Thoracic aorta (tissue), 2 donors: ENCODE results near the gene OBP2B. TPM values are rescaled to one million over a fixed set of nuclear protein-coding genes. Genes with fewer than 3 reads are reported as not detected.
"Not testable (repeated sequence)": the region's sequence is repeated elsewhere in the genome, so short reads cannot be mapped to it uniquely, and the experiment has no call there.

ENCODE experiments used
- ATAC-seq: fragments of 150-250 bp; one replicate; pipeline ENCODE4 v1.8.0; 2017; ENCODE audit warnings: low read depth; ENCODE audit not compliant: insufficient number of reproducible peaks, low FRiP score
- DNase-seq: peaks from one replicate; pipeline ENCODE4 v3.0.0-alpha.2; 2020; ENCODE audit warnings: low spot score
- H3K27ac ChIP-seq, 2 donors: fragments of 200-600 bp; sonication (generic); 1 replicate in 1 of 2; 2 replicates in 1 of 2; pipeline ENCODE4 v1.5.1; 2016; ENCODE audit warnings: mild to moderate bottlenecking in 2 of 2, moderate library complexity in 2 of 2
- H3K27me3 ChIP-seq: fragments of 200-600 bp; sonication (generic); replicated peaks from 2 replicates; pipeline ENCODE4 v1.6.0; 2016; ENCODE audit warnings: mild to moderate bottlenecking; ENCODE audit not compliant: insufficient read depth
- H3K36me3 ChIP-seq: fragments of 200-600 bp; sonication (generic); one replicate; pipeline ENCODE4 v1.5.1; 2016
- H3K4me1 ChIP-seq, 2 donors: fragments of 200-600 bp; sonication (generic); 1 replicate in 1 of 2; 2 replicates in 1 of 2; pipeline versions ENCODE4 v1.5.1 to v1.6.0; 2016; ENCODE audit warnings: low read depth in 2 of 2, mild to moderate bottlenecking in 1 of 2; ENCODE audit not compliant: control insufficient read depth in 1 of 2
- H3K4me3 ChIP-seq: fragments of 200-600 bp; sonication (generic); 2 replicates; pipeline ENCODE4 v1.5.1; 2016; ENCODE audit warnings: mild to moderate bottlenecking
- H3K9me3 ChIP-seq: fragments of 200-600 bp; sonication (generic); 2 replicates; pipeline ENCODE4 v1.5.1; 2016
- total RNA-seq, 2 donors: library from RNA; depleted of rRNA; stranded (reverse); fragments of >200 nt; gene quantifications; one replicate each; pipeline versions ENCODE4 v1.1.0 to v1.2.3, GENCODE V29; 2016
- TF ChIP-seq, protein P1 (sequence below): fragments of 200-600 bp; sonication (generic); IDR thresholded peaks from one replicate; pipeline ENCODE4 v1.5.1; 2019; ENCODE audit warnings: antibody characterized with exemption

The OBP2B gene, protein sequence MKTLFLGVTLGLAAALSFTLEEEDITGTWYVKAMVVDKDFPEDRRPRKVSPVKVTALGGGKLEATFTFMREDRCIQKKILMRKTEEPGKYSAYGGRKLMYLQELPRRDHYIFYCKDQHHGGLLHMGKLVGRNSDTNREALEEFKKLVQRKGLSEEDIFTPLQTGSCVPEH
- not detected for total RNA-seq

DNA sequence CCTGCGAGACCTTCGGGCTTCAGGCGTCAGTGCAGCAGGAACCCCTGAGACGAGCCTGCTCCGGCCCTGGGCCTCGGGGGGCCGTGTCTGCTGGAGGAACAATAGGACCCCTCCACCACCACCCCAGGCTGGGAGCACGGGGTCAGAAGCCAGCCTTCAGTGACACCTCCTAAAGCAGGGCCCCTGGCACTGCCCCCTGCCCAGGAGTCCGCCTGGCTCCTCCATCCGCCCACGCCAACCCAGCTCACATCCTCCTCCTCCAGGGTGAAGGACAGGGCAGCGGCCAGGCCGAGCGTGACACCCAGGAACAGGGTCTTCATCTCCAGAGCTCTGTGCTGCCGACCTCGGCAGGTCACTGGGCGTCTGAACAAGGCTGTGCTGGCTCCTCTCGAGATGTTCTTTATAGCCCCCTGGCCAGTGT lies at the start of gene OBP2B:
OBP2B (minus strand) TSS at position 371 of the 421 bp plus-strand sequence; CDS start at position 320, 51 bp downstream.
- not testable (repeated sequence) for H3K9me3 ChIP-seq, H3K4me3 ChIP-seq, H3K27ac ChIP-seq, H3K27me3 ChIP-seq, H3K4me1 ChIP-seq, DNase-seq, H3K36me3 ChIP-seq, ATAC-seq

DNA sequence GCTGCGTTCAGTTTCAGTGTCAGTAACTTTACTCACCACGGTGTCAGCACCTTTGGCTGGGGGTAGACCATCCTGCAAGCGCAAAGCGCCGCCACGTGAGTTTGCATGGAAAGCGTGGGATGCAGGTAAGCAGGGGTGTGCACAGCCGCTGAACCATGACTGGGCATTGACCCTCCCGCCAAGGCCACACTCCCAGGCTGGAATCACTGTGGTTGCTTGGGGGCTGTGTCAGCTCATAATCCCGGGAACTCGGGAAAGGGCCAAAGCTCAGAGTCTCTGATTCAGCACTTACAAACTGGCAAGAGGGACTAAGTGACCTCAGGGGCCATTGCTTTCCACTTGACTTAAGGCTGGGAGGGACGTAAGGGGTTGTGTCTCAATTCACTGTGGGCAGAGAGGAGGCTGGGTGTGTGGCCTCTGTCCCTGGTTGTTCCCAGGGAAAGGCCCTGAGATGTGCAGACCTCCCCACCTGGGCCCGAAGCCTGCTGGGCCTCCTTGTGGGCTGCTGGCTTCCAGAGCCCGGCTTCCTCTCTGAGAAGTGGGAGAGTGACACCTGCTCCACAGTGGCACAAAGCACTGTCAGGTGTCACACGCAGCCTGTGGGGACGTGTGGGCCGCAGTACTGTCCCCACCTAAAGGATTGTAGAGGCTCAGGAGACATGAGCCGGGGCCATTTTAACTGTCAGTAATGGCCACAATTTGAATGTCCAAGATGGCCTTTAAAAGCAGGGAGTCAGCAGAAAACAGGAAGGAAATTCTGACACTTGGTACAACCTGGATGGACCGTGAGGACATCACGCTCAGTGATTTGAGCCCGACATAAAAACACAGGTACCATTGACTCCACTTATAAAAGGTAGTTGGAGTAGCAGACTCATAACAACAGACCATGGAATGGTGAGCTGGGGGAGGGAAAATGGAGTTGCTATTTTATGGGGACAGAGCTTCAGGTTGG lies 49.3 kb upstream of the OBP2B start:
- Histone ChIP-seq H3K27me3 (no peaks in the 10 kb centered on the region), H3K9me3 (no peaks in the 10 kb centered on the region), H3K27ac (no peak overlapping the region), H3K4me3 (no peak overlapping the region), H3K36me3 (no peaks in the 10 kb centered on the region), H3K4me1 (no peaks in the 10 kb centered on the region)
- DNase-seq (no peak), ATAC-seq (no peak)
- TF ChIP-seq, protein P1, sequence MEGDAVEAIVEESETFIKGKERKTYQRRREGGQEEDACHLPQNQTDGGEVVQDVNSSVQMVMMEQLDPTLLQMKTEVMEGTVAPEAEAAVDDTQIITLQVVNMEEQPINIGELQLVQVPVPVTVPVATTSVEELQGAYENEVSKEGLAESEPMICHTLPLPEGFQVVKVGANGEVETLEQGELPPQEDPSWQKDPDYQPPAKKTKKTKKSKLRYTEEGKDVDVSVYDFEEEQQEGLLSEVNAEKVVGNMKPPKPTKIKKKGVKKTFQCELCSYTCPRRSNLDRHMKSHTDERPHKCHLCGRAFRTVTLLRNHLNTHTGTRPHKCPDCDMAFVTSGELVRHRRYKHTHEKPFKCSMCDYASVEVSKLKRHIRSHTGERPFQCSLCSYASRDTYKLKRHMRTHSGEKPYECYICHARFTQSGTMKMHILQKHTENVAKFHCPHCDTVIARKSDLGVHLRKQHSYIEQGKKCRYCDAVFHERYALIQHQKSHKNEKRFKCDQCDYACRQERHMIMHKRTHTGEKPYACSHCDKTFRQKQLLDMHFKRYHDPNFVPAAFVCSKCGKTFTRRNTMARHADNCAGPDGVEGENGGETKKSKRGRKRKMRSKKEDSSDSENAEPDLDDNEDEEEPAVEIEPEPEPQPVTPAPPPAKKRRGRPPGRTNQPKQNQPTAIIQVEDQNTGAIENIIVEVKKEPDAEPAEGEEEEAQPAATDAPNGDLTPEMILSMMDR: no peak

DNA sequence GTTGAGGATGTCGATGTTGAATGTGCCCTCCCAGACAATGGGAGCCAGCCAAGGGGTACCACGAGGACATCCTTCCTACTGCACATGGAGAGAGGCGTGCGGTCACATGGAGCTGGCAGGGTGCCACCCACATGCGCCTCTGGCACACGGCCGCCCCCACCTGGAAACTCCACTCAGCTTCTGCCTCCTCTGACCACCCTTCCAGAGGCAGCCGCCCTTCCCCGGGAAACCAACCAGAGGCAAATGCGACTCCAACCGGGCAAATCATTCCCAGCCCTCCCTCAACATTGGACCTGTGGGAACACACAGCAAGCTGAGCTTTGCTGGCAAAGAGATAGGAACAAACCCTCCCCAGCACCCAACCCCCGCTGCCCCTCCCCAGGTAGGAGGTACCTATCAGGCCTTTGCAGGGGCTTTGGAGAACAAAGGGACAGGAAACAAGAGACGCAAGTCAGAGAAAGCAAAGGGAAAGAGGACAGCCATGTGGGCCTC lies 48.5 kb upstream of the OBP2B start:
- H3K4me3 ChIP-seq: no peak overlapping the region
- DNase-seq: no peak
- no peak for ATAC-seq
- no peaks in the 10 kb centered on the region for H3K36me3 ChIP-seq
- H3K27me3 ChIP-seq: no peaks in the 10 kb centered on the region
- TF ChIP-seq, protein P1: no peak
- no peaks in the 10 kb centered on the region for H3K9me3 ChIP-seq
- H3K27ac ChIP-seq: no peak overlapping the region
- no peaks in the 10 kb centered on the region for H3K4me1 ChIP-seq

DNA sequence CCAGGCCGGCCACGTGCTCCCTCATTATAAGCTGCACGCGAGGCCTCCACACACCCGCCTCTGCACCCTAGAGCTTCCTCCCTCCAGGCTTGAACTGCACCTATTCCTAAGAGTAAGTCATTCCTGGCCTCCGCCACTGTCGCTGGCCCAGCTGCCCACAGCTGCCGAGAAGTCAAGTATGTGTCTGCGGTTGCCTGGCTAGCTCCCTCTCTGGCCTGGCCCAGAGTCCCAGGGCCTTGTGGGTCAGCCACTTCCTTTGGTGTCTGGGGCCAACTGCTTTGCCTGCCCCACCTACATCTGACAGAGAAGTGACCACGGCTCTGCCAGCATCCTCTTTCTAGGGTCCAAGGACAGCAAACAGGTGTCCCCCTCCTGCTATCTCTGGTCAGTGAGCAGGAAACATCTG lies 47.6 kb upstream of the OBP2B start:
- no peak for ATAC-seq

DNA sequence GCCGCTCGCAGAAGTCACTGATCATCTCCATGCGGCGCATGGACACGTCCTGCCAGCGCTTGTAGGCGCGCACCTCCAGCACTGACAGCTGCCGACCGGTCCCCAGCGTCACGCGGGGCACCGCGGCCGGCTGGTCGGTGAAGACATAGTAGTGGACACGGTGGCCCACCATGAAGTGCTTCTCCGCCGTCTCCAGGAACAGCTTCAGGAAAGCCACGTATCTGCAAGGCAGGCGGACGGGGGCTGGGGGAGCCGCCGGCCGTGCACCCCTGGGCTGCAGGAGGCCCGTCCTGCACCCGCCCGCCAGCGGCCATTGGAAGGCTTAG lies 47.0 kb upstream of the OBP2B start:
- no peak overlapping the region for H3K27ac ChIP-seq
- ATAC-seq (no peak), DNase-seq (no peak)

More for the DNA sequence above, 47.6 kb upstream of the OBP2B start:
- Histone ChIP-seq H3K27ac (no peak overlapping the region), H3K4me1 (no peaks in the 10 kb centered on the region), H3K9me3 (no peaks in the 10 kb centered on the region), H3K4me3 (no peak overlapping the region), H3K36me3 (no peaks in the 10 kb centered on the region), H3K27me3 (no peaks in the 10 kb centered on the region)
- DNase-seq: no peak
- TF ChIP-seq, protein P1: no peak

More for the DNA sequence above, 47.0 kb upstream of the OBP2B start:
- Histone ChIP-seq H3K36me3 (no peaks in the 10 kb centered on the region), H3K9me3 (no peaks in the 10 kb centered on the region), H3K4me3 (no peak overlapping the region), H3K4me1 (no peaks in the 10 kb centered on the region), H3K27me3 (no peaks in the 10 kb centered on the region)
- TF ChIP-seq, protein P1: no peak
